ENCODE data around the gene FAM107A. TPM values are rescaled to one million over a fixed set of nuclear protein-coding genes. Genes with fewer than 3 reads are reported as not detected.

FAM107A gene
- total RNA-seq, 1 donor from 2014 or later = 115 TPM

DNA sequence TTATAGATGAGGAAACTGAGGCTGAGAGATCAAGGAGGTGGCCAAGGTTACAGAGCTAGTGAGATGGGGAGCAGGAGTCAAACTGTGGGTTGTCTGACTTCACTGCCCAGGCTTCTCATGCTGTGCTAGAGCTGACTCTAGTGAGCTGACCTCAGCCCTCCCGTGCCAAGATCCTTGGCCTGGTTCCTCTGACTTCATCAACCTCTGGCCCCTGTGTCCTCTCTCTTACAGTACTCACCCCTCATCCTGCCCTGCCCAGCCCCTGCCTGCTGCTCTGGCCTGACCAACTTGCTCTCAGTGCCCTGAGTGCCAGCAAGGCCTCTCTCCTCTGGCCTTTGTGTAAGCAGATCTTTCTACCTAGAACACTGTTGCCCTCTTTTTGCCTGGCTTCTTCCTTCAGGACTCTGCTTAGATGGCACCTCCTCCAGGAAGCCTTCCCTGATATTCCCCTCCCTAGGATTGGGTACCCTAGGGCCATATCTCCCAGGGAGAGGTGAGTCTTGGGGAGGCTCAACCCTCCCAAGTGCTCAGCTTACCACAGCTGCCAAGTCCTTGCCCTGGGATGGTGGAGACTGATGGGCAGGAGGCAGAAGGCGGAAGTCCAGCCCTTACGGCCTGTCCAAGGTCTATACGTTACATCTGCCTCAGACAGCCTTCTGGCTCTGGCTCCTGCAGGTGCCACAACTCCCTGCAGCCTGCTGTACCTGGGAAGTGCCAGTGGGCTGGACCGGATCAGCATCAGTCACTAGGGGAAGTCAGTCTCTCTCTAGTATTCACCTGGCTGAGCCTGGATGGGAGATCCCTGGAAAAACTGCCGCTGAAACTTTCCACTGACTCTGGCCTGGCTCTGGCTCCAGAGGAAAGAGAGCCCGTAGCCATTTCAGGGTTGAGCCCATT lies 36.3 kb upstream of the FAM107A start:
- no peaks in the 10 kb centered on the region for H3K27me3 ChIP-seq (ENCODE audit: low read depth)
- H3K36me3 ChIP-seq = no peaks in the 10 kb centered on the region
- H3K27ac ChIP-seq (replicated peaks) = peak overlapping the region; percentile 81
- peaks cover 81% of the 10 kb centered on the region for H3K4me1 ChIP-seq
- TF ChIP-seq, protein P1, sequence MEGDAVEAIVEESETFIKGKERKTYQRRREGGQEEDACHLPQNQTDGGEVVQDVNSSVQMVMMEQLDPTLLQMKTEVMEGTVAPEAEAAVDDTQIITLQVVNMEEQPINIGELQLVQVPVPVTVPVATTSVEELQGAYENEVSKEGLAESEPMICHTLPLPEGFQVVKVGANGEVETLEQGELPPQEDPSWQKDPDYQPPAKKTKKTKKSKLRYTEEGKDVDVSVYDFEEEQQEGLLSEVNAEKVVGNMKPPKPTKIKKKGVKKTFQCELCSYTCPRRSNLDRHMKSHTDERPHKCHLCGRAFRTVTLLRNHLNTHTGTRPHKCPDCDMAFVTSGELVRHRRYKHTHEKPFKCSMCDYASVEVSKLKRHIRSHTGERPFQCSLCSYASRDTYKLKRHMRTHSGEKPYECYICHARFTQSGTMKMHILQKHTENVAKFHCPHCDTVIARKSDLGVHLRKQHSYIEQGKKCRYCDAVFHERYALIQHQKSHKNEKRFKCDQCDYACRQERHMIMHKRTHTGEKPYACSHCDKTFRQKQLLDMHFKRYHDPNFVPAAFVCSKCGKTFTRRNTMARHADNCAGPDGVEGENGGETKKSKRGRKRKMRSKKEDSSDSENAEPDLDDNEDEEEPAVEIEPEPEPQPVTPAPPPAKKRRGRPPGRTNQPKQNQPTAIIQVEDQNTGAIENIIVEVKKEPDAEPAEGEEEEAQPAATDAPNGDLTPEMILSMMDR (IDR thresholded peaks at IDR 0.05; ENCODE audit: borderline replicate concordance) = no peak
- no peaks in the 10 kb centered on the region for H3K9me3 ChIP-seq (replicated peaks)
- DNase-seq = no peak
- intact Hi-C loops (cut with micrococcal nuclease) = no loop called here
- H3K4me3 ChIP-seq = no peak overlapping the region

DNA sequence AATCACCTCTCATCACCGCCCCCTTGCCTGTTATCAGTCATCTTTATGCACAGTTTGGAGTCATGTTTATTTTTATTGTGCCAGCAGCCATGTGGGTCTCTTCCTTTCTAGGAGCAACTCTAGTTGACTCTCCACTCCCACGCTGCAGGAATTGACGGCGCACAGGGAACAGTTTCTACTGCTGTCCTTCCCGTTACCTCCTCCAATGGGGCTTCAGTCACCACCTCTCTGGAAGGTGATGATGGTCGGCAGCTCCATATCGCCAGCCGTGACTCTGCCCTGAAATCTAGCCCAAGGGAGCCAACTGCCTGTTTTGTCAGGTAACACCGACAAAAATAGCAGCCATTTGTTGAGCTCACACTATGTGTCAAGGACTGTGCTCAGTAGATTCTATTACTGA lies 35.6 kb upstream of the FAM107A start:
- Histone ChIP-seq H3K4me1 (peaks cover 82% of the 10 kb centered on the region), H3K27me3 (ENCODE audit: low read depth) (no peaks in the 10 kb centered on the region), H3K4me3 (no peak overlapping the region), H3K9me3 (replicated peaks) (no peaks in the 10 kb centered on the region), H3K36me3 (no peaks in the 10 kb centered on the region), H3K27ac (replicated peaks) (peak overlapping the region; percentile 81)
- intact Hi-C loops (cut with micrococcal nuclease) = no loop called here
- TF ChIP-seq, protein P1 (IDR thresholded peaks at IDR 0.05; ENCODE audit: borderline replicate concordance) = no peak
- peak; percentile 53 for DNase-seq

DNA sequence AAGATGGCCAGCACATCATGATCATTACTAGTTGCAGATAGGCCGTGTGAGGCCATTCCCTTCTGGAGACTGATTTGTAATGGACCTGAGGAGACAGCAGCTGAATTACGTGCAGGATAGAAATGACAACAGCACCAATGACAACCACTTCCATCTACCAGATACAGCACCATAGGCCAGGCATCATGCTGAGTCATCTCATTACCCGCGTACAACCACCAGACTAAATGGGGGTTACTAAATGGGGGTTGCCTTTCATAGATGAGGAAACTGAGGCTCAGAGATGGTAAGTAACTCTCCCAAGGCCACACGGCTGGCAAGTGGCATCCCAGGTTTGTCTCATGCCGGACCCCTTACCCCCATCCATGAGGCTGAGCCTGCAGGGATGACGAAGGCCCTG lies 32.8 kb upstream of the FAM107A start:
- DNase-seq = no peak
- intact Hi-C loops (cut with micrococcal nuclease) = no loop called here
- H3K36me3 ChIP-seq = no peaks in the 10 kb centered on the region
- TF ChIP-seq, protein P1 (IDR thresholded peaks at IDR 0.05; ENCODE audit: borderline replicate concordance) = no peak
- peaks cover 2% of the 10 kb centered on the region for H3K9me3 ChIP-seq (replicated peaks)
- H3K27me3 ChIP-seq (ENCODE audit: low read depth) = no peaks in the 10 kb centered on the region
- peak overlapping the region; percentile 81 for H3K27ac ChIP-seq (replicated peaks)
- no peak overlapping the region for H3K4me3 ChIP-seq
- peaks cover 78% of the 10 kb centered on the region for H3K4me1 ChIP-seq

DNA sequence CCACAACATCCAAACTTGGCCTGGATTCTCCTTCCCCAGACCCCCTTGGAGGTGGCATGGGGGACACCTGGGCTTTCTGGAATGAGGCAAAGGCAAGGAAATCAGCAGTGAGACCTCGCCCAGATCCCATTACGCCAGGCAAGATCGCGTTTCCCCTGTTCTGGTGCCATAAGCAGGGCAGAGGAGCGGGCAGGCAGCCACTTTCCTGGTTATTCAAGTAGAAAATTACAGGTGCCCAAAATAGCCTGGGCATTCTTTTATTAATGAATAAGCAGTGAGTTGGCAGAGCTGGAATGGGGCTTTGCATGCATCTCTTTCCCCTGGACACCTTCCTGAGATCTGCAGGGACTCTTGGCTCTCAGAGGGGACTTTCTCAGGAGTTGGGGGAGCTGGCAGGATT lies 31.5 kb upstream of the FAM107A start:
- Histone ChIP-seq H3K27me3 (ENCODE audit: low read depth) (no peaks in the 10 kb centered on the region), H3K36me3 (no peaks in the 10 kb centered on the region), H3K4me1 (peaks cover 73% of the 10 kb centered on the region), H3K4me3 (no peak overlapping the region), H3K27ac (replicated peaks) (peak overlapping the region; percentile 81), H3K9me3 (replicated peaks) (peaks cover 8% of the 10 kb centered on the region)
- intact Hi-C loops (cut with micrococcal nuclease) = no loop called here
- TF ChIP-seq, protein P1 (IDR thresholded peaks at IDR 0.05; ENCODE audit: borderline replicate concordance) = no peak
- peak; percentile 66 for DNase-seq

DNA sequence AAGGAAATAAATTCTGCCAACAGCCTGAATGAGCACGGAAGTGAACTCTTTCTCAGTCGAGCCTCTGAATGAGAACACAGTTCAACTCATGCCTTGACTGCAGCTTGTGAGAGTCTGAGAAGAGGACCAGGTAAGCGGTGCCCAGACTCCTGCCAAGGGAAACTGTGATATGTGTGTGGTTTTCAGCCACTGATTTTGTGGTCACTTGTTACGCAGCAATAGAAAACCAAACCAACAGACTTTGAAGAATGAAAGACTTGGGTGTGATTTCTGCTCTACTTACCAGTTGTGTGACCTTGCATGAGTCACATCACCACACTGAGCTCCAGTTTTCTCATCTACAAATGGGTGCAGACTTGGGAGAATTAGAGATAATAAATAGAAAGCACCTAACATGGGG lies 30.6 kb upstream of the FAM107A start:
- Histone ChIP-seq H3K27ac (replicated peaks) (no peak overlapping the region), H3K9me3 (replicated peaks) (peaks cover 8% of the 10 kb centered on the region), H3K27me3 (ENCODE audit: low read depth) (no peaks in the 10 kb centered on the region), H3K4me3 (no peak overlapping the region), H3K36me3 (no peaks in the 10 kb centered on the region), H3K4me1 (peaks cover 64% of the 10 kb centered on the region)
- no peak for DNase-seq
- TF ChIP-seq, protein P1 (IDR thresholded peaks at IDR 0.05; ENCODE audit: borderline replicate concordance) = no peak
- intact Hi-C loops (cut with micrococcal nuclease) = no loop called here
